ENCODE results near the gene GPR68. TPM values are rescaled to one million over a fixed set of nuclear protein-coding genes. Genes with fewer than 3 reads are reported as not detected.

Gene GPR68
- polyA plus RNA-seq, 2 of the 4 experiments (the other 2 are of a cell fraction), result 0.09 TPM

DNA sequence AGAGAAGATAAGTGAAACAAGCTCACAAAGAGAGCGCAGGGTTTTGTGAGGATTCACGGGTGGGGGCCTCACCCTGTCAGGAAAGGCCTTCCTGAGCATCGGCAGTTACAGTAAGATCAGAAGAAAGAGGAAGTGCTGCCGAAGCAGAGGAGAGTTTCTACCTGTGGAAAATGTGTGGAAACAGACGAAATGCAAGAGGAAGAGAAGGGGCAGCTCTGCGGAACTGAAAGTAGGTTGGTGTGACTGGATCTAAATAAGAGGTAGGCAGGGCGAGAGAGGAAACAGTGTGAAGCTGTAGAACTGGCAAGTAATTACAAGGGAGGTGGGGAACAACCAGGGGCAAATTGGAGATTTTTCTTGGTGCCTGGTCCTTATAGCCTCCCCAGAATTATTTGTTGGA is 2.6 kb downstream of the GPR68 start:
- CTCF ChIA-PET, result interaction anchor here (1.0 to 2.8 kb wide), 3 partner anchors 20 to 47 kb away, joined by 3 to 6 read pairs (median 3); no protein-coding TSS in a partner anchor
- POLR2A ChIA-PET, result no interaction called here
- ATAC-seq (no peak), FAIRE-seq (no peak), DNase-seq (ENCODE audit: low read depth in 1 of 2, low spot score in 1 of 2) (no peak)
- Histone ChIP-seq H3K4me2 (no peak overlapping the region), H3K4me3 (no peak overlapping the region), H3K27ac (no peak overlapping the region), H3K9me3 (no peaks in the 10 kb centered on the region), H3K4me1 (no peaks in the 10 kb centered on the region)
- TF ChIP-seq EHMT2 (IDR thresholded peaks at IDR 0.05; ENCODE audit: low read depth) (no peak), ZC3H11A (IDR thresholded peaks at IDR 0.05) (no peak), ZNF302 (CRISPR knock-in tag; IDR thresholded peaks at IDR 0.05) (no peak), PHF8 (IDR thresholded peaks at IDR 0.05; ENCODE audit: borderline replicate concordance, low read depth) (no peak), CHD4 (IDR thresholded peaks at IDR 0.05; ENCODE audit: borderline replicate concordance) (no peak), TFCP2L1 (CRISPR knock-in tag; IDR thresholded peaks at IDR 0.05) (no peak), NFE2L2 (conservative IDR thresholded peaks at IDR 0.05; ENCODE audit: low read length) (no peak), HOXB13 (CRISPR knock-in tag; IDR thresholded peaks at IDR 0.05; ENCODE audit: low read depth) (no peak), KDM1A (IDR thresholded peaks at IDR 0.05; ENCODE audit: low read depth) (no peak)
- TF ChIP-seq, protein P1, sequence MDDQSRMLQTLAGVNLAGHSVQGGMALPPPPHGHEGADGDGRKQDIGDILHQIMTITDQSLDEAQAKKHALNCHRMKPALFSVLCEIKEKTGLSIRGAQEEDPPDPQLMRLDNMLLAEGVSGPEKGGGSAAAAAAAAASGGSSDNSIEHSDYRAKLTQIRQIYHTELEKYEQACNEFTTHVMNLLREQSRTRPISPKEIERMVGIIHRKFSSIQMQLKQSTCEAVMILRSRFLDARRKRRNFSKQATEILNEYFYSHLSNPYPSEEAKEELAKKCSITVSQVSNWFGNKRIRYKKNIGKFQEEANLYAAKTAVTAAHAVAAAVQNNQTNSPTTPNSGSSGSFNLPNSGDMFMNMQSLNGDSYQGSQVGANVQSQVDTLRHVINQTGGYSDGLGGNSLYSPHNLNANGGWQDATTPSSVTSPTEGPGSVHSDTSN (IDR thresholded peaks at IDR 0.05), result no peak
- TF ChIP-seq, protein P2, sequence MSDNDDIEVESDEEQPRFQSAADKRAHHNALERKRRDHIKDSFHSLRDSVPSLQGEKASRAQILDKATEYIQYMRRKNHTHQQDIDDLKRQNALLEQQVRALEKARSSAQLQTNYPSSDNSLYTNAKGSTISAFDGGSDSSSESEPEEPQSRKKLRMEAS (IDR thresholded peaks at IDR 0.05), result no peak
- TF ChIP-seq, protein P3, sequence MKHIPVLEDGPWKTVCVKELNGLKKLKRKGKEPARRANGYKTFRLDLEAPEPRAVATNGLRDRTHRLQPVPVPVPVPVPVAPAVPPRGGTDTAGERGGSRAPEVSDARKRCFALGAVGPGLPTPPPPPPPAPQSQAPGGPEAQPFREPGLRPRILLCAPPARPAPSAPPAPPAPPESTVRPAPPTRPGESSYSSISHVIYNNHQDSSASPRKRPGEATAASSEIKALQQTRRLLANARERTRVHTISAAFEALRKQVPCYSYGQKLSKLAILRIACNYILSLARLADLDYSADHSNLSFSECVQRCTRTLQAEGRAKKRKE (CRISPR knock-in tag; IDR thresholded peaks at IDR 0.05; ENCODE audit: low read depth), result no peak
- 50% methylated on average over 7 of the region's 7 CpGs for WGBS (ENCODE audit: missing lambda C conversion rate)

DNA sequence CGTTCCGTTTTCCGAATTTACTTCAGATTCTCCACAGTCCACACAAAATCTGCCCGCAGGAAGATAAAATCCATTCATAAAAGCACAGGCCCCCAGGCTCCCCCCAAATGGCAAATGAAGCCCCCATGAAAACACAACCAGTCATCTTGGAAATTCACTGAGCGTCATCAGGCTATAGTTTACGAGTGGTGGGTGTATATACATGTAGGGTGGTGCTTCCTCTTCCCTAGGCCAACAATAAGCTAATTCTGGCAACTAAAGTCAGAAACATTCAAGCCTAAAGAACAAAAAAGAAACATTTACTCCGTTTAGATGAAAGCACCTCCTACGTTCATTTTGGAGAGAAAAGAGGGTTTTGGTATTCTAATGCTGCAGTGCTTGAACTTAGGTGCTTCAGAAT is 5.8 kb downstream of the GPR68 start:
- FAIRE-seq (no peak), DNase-seq (ENCODE audit: low read depth in 1 of 2, low spot score in 1 of 2) (no peak), ATAC-seq (no peak)
- no peak overlapping the region for H3K4me3 ChIP-seq
- H3K27ac ChIP-seq, result no peak overlapping the region
- WGBS (ENCODE audit: missing lambda C conversion rate), result 77% methylated on average over 8 of the region's 8 CpGs
- H3K4me1 ChIP-seq, result no peaks in the 10 kb centered on the region
- ChIA-PET CTCF (no interaction called here), POLR2A (no interaction called here)
- H3K4me2 ChIP-seq, result no peak overlapping the region
- no peaks in the 10 kb centered on the region for H3K9me3 ChIP-seq
- TF ChIP-seq ESRRA (IDR thresholded peaks at IDR 0.05; ENCODE audit: borderline replicate concordance, low read length) (no peak), JUNB (IDR thresholded peaks at IDR 0.05) (no peak), BHLHE40 (IDR thresholded peaks at IDR 0.05; ENCODE audit: low read depth, low read length) (no peak), MAZ (IDR thresholded peaks at IDR 0.05; ENCODE audit: borderline replicate concordance, low read depth, low read length) (no peak), RARB (CRISPR knock-in tag; IDR thresholded peaks at IDR 0.05) (no peak), ZNF302 (CRISPR knock-in tag; IDR thresholded peaks at IDR 0.05) (no peak)
- TF ChIP-seq, protein P4, sequence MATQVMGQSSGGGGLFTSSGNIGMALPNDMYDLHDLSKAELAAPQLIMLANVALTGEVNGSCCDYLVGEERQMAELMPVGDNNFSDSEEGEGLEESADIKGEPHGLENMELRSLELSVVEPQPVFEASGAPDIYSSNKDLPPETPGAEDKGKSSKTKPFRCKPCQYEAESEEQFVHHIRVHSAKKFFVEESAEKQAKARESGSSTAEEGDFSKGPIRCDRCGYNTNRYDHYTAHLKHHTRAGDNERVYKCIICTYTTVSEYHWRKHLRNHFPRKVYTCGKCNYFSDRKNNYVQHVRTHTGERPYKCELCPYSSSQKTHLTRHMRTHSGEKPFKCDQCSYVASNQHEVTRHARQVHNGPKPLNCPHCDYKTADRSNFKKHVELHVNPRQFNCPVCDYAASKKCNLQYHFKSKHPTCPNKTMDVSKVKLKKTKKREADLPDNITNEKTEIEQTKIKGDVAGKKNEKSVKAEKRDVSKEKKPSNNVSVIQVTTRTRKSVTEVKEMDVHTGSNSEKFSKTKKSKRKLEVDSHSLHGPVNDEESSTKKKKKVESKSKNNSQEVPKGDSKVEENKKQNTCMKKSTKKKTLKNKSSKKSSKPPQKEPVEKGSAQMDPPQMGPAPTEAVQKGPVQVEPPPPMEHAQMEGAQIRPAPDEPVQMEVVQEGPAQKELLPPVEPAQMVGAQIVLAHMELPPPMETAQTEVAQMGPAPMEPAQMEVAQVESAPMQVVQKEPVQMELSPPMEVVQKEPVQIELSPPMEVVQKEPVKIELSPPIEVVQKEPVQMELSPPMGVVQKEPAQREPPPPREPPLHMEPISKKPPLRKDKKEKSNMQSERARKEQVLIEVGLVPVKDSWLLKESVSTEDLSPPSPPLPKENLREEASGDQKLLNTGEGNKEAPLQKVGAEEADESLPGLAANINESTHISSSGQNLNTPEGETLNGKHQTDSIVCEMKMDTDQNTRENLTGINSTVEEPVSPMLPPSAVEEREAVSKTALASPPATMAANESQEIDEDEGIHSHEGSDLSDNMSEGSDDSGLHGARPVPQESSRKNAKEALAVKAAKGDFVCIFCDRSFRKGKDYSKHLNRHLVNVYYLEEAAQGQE (IDR thresholded peaks at IDR 0.05), result no peak
- TF ChIP-seq, protein P5, sequence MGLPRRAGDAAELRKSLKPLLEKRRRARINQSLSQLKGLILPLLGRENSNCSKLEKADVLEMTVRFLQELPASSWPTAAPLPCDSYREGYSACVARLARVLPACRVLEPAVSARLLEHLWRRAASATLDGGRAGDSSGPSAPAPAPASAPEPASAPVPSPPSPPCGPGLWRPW (IDR thresholded peaks at IDR 0.05), result no peak
- TF ChIP-seq, protein P1 (IDR thresholded peaks at IDR 0.05), result no peak
- TF ChIP-seq, protein P6, sequence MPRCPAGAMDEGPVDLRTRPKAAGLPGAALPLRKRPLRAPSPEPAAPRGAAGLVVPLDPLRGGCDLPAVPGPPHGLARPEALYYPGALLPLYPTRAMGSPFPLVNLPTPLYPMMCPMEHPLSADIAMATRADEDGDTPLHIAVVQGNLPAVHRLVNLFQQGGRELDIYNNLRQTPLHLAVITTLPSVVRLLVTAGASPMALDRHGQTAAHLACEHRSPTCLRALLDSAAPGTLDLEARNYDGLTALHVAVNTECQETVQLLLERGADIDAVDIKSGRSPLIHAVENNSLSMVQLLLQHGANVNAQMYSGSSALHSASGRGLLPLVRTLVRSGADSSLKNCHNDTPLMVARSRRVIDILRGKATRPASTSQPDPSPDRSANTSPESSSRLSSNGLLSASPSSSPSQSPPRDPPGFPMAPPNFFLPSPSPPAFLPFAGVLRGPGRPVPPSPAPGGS (IDR thresholded peaks at IDR 0.05), result no peak
